ENCODE data around the gene ZNF891.

The ZNF891 gene

DNA sequence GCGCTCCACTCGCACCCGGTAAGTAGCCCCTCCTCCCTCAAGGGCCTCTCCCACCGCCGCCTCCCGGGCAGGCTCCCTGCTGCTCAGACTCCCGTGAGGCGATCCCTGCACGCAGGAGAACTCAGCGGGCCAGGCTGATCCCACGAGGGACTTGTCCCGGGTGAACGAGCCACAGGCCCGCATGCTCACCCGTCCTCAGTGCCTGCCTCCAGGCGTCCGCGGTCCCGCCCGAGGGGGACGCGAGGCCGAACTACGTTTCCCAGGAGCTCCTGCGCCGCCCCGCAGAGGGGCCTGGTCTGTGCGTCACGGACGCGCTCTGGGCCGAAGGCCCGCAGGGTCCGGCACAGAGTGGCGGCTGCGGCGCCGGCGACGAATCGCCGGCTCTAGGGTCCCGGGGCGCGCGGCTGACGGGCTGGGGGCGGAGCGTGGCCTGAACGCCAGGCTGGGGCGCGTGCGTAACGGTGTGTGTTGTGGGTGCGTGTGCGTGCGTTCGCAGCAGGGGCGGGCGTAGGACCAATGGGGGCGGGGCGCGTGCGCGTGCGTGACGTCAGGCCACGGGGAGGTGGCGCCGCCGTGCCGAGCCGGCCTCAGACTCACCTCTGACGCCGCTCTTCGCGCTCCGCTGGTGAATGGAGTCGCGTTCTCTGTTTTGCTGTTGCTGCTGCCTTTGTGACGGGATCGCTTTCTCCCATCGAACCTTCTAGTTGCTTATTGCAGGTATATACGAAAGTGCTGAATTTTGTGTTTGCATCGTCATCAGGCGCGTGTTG is at the start of gene ZNF891, which contains the start of gene ZNF10:
Gene ZNF891, minus strand, starts transcription at position 237 of the 770 bp plus-strand sequence. CDS start 8,356 bp downstream, outside the sequence.
Gene ZNF10, plus strand, starts transcription at position 590 of the 770 bp plus-strand sequence. CDS start 13,866 bp downstream, outside the sequence.
- H3K36me3 Mint-ChIP-seq (ENCODE audit: low read depth): peaks cover 96% of the 10 kb centered on the region

DNA sequence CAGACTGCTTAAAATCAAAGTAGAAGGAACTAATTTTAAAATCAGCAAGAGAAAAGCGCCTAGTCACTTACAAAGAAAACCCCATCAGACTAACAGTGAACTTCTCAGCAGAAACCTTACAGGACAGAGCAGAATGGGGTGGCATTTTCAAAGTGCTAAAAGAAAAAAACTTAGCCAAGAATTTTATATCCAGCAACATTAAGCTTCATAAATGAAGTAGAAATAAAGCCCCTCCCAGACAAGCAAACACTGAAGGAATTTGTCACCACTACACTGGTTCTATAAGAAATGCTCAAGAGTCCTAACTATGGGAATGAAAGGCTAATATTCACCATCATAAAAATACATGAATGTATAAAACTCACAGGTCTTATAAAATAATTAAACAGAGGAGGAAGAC is 44.8 kb upstream of the ZNF891 start:
- Mint-ChIP-seq H3K27me3 (no peaks in the 10 kb centered on the region), H3K4me3 (no peak overlapping the region), H3K27ac (no peak overlapping the region), H3K9me3 (peaks cover 57% of the 10 kb centered on the region), H3K36me3 (ENCODE audit: low read depth) (peaks cover 34% of the 10 kb centered on the region), H3K4me1 (ENCODE audit: low read depth) (no peaks in the 10 kb centered on the region)
- DNase-seq: no peak

More for the DNA sequence above, at the start of gene ZNF891, which contains the start of gene ZNF10:
- H3K27me3 Mint-ChIP-seq: no peaks in the 10 kb centered on the region
- peaks cover 39% of the 10 kb centered on the region for H3K9me3 Mint-ChIP-seq
- peaks cover 24% of the 10 kb centered on the region for H3K4me1 Mint-ChIP-seq (ENCODE audit: low read depth)
- peak within 1 kb of the TSS; percentile 96 for H3K27ac Mint-ChIP-seq
- H3K4me3 Mint-ChIP-seq: peak within 1 kb of the TSS; percentile 92
- DNase-seq: peak; percentile 99

DNA sequence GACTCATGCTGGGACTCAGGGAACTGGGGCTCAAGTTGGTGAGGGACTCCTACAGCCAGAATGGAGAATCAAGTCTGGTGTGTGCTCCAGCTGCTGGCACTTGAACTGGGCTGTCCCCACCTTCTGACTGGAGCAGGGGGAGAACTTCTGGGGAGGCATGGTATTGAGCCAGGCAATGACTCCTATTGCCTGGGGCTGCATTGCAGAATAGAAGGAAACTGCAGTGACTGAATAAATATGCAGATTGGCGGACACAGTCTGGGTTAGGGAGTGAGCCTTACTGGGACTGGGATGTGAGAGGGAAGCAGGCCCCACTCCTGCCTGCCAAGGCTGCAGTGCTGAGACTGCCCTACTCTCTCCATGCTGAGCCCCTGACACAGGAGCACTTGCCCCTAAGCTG is 42.4 kb upstream of the ZNF891 start:
- no peak for DNase-seq
- Mint-ChIP-seq H3K27me3 (no peaks in the 10 kb centered on the region), H3K9me3 (peaks cover 58% of the 10 kb centered on the region), H3K4me3 (no peak overlapping the region), H3K4me1 (ENCODE audit: low read depth) (no peaks in the 10 kb centered on the region), H3K36me3 (ENCODE audit: low read depth) (peaks cover 39% of the 10 kb centered on the region), H3K27ac (no peak overlapping the region)

DNA sequence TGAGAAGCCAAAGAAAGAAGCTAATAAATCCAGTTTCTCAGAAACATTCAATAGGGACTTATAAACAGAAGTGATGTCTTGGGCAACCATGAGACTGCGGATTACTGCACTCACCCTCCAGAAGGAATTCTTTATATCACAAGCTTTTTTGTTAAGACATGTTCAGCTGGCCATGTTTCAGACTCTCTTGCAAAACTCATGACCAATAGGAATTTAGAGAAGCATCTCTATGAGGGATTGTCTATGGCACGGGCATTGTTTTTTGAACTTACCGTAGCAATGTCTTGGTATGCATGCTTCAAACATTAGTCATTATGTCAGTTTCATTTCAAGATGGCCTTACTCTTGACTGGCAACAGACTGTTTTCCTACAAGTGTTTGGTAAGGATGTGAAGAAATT is 35.7 kb upstream of the ZNF891 start:
- Mint-ChIP-seq H3K27ac (no peak overlapping the region), H3K36me3 (ENCODE audit: low read depth) (peaks cover 26% of the 10 kb centered on the region), H3K4me3 (no peak overlapping the region), H3K4me1 (ENCODE audit: low read depth) (no peaks in the 10 kb centered on the region), H3K27me3 (no peaks in the 10 kb centered on the region), H3K9me3 (peaks cover 50% of the 10 kb centered on the region)
- no peak for DNase-seq

DNA sequence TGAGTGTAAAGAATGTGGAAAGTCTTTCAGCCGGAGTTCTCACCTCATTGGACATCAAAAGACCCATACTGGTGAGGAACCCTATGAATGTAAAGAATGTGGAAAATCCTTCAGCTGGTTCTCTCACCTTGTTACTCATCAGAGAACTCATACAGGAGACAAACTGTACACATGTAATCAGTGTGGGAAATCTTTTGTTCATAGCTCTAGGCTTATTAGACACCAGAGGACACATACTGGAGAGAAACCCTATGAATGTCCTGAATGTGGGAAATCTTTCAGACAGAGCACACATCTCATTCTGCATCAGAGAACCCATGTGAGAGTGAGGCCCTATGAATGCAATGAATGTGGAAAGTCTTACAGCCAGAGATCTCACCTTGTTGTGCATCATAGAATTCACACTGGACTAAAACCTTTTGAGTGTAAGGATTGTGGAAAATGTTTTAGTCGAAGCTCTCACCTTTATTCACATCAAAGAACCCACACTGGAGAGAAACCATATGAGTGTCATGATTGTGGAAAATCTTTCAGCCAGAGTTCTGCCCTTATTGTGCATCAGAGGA is 26.1 kb upstream of the ZNF891 start:
- H3K36me3 Mint-ChIP-seq (ENCODE audit: low read depth): peaks cover 89% of the 10 kb centered on the region
- H3K4me1 Mint-ChIP-seq (ENCODE audit: low read depth): no peaks in the 10 kb centered on the region
- H3K27ac Mint-ChIP-seq: no peak overlapping the region
- no peak for DNase-seq
- H3K9me3 Mint-ChIP-seq: peaks cover 80% of the 10 kb centered on the region
- H3K4me3 Mint-ChIP-seq: no peak overlapping the region
- H3K27me3 Mint-ChIP-seq: no peaks in the 10 kb centered on the region

DNA sequence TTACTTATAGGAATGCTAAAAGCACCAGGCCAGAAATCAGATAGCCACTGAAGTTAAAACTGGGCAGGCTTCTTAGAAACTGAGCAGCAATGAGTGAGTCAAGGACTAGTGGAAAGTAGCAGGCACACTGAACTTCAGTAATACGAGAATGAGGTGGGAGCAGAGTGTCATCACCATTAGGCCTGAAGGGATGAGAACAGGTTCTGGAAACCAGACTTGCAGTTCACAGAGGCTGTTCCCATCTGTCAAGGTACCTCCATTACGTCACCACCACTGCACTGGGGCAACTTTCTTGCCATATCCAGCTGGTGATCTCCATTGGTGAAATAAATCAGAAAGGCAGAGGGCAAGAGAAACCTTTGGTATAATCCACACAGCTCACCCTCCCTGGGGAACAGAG is 15.9 kb upstream of the ZNF891 start:
- no peak for DNase-seq
- peaks cover 59% of the 10 kb centered on the region for H3K9me3 Mint-ChIP-seq
- peaks cover 95% of the 10 kb centered on the region for H3K36me3 Mint-ChIP-seq (ENCODE audit: low read depth)
- no peak overlapping the region for H3K4me3 Mint-ChIP-seq
- H3K4me1 Mint-ChIP-seq (ENCODE audit: low read depth): no peaks in the 10 kb centered on the region
- no peaks in the 10 kb centered on the region for H3K27me3 Mint-ChIP-seq
- no peak overlapping the region for H3K27ac Mint-ChIP-seq

DNA sequence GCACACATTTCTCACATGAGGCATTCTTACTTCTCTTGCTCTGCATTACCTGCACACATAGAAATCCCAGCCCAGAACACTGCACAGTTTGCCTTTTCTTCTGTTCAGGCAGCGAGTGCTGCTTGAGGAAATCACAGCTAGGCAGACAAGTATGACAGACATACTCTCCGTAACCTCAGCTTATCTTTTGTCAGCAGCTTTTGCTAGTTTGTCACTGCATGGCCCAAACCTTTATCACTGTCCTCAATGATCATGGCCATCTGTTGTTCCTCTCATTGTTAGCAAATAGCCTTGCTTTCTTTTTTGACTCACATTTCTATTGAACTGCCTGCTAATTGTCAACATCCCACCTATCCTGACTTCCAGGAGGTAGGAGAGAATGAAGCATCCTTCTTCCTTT is 5.7 kb upstream of the ZNF891 start:
- peaks cover 64% of the 10 kb centered on the region for H3K9me3 Mint-ChIP-seq
- H3K4me1 Mint-ChIP-seq (ENCODE audit: low read depth): peaks cover 10% of the 10 kb centered on the region
- no peak overlapping the region for H3K27ac Mint-ChIP-seq
- peaks cover 99% of the 10 kb centered on the region for H3K36me3 Mint-ChIP-seq (ENCODE audit: low read depth)
- no peaks in the 10 kb centered on the region for H3K27me3 Mint-ChIP-seq
- no peak for DNase-seq
- no peak overlapping the region for H3K4me3 Mint-ChIP-seq

DNA sequence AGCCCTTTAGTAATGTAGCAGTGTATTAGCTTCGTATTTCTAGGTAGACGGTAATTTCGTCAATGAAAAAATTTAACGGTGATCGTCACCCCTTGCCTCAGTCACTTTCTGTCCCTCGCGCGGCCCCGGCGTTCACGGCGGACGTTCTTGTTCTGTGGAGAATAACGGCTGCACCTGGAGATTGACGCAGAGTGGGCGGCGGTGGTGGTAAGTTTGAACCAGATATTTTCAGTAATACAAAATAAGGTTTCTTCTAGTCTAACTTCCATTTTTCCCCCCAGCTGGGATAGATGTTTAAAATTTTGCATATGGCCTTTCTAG is 694 bp upstream of the ZNF891 start:
- H3K36me3 Mint-ChIP-seq (ENCODE audit: low read depth): peaks cover 96% of the 10 kb centered on the region
- no peak for DNase-seq
- H3K9me3 Mint-ChIP-seq: peaks cover 38% of the 10 kb centered on the region
- H3K27ac Mint-ChIP-seq: peak overlapping the region; percentile 96
- H3K4me1 Mint-ChIP-seq (ENCODE audit: low read depth): peaks cover 24% of the 10 kb centered on the region
- peak overlapping the region; percentile 92 for H3K4me3 Mint-ChIP-seq
- no peaks in the 10 kb centered on the region for H3K27me3 Mint-ChIP-seq

DNA sequence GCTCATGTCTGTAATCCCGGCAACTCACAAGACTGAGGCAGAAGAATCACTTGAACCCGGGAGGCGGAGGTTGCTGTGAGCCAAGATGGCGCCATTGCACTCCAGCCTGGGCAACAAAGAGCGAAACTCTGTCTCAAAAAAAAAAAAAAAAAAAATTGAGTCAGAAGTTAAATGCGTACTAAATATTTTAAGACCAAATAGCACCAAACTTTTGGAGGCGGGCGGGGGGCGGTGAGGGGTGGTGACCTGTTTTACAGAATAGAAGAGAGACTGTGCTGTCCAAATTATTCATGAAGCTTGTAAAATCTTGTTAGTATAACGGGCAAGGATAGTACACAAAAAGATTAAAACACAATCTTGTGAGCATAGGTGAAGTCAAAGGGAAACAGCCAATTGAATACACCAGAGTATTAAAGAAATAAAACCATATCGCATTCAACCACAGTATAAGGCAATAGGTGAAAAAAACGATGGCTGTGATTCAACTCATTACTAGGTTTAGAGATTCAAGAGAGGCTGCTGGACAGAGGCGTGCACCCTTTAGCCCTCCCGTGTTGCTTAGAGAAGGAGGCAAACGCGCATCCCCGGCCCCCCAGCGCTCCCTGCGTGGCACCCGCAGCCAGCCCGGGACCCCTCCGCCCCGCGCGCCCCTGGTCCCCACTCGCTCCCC is 571 bp downstream of the ZNF891 start:
- H3K4me1 Mint-ChIP-seq (ENCODE audit: low read depth): peaks cover 24% of the 10 kb centered on the region

DNA sequence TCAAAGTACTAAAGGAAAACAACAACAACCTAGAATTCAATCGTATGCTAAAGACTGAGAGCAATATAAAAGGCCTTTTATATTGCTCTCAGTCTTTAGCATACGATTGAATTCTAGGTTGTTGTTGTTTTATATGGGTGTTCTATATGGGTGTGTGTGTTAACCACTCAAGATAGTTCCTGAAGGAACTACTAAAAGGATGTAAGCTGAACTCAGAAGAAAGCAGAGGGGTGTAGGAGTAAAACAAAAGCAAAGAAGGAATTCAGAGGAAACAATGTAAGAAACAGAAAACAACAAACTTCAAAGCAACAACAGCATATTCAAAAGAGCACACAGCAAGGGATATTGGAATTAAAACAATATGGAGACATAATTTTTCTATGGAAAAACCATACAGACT is 5.4 kb downstream of the ZNF891 start:
- Mint-ChIP-seq H3K9me3 (peaks cover 52% of the 10 kb centered on the region), H3K36me3 (ENCODE audit: low read depth) (peaks cover 99% of the 10 kb centered on the region), H3K27me3 (no peaks in the 10 kb centered on the region), H3K27ac (no peak overlapping the region), H3K4me3 (no peak overlapping the region), H3K4me1 (ENCODE audit: low read depth) (peaks cover 8% of the 10 kb centered on the region)
- no peak for DNase-seq

More for the DNA sequence above, 571 bp downstream of the ZNF891 start:
- H3K36me3 Mint-ChIP-seq (ENCODE audit: low read depth): peaks cover 96% of the 10 kb centered on the region
- no peak for DNase-seq
- H3K27ac Mint-ChIP-seq: peak overlapping the region; percentile 96
- peaks cover 41% of the 10 kb centered on the region for H3K9me3 Mint-ChIP-seq
- peak overlapping the region; percentile 92 for H3K4me3 Mint-ChIP-seq
- no peaks in the 10 kb centered on the region for H3K27me3 Mint-ChIP-seq

DNA sequence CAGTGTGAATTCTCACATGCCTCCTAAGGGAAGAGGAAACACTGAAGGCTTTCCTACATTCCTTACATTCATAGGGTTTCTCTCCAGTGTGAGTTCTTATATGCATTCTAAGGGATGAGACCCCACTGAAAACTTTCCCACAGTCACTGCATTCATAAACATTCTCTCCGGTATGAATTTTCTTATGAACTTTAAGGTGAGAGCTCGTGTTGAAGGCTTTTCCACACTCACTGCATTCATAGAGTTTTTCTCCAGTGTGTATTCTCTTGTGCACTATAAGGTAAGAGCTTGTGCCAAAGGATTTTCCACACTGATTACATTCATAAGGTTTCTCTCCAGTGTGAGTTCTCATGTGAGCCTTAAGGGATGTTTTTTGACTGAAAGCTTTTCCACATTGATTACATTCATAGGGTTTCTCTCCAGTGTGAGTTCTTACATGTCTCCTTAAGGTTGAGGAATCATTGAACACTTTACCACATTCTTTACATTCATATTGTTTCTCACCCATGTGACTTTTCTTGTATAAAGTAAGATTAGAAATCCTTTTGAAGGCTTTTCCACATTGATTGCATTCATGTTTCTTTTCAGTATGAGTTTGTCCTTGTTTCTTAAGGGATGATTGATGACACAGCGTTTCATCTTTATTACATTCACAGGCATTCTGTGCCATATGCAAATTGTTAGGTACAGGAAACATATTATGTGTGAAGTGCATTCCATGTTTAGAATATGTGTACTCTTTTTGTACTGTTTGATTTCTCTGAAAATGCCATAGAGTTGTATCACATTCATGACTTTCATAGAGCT is 9.5 kb downstream of the ZNF891 start:
- Mint-ChIP-seq H3K4me3 (no peak overlapping the region), H3K4me1 (ENCODE audit: low read depth) (no peaks in the 10 kb centered on the region), H3K36me3 (ENCODE audit: low read depth) (peaks cover 98% of the 10 kb centered on the region), H3K9me3 (peaks cover 69% of the 10 kb centered on the region), H3K27ac (no peak overlapping the region), H3K27me3 (no peaks in the 10 kb centered on the region)
- no peak for DNase-seq

DNA sequence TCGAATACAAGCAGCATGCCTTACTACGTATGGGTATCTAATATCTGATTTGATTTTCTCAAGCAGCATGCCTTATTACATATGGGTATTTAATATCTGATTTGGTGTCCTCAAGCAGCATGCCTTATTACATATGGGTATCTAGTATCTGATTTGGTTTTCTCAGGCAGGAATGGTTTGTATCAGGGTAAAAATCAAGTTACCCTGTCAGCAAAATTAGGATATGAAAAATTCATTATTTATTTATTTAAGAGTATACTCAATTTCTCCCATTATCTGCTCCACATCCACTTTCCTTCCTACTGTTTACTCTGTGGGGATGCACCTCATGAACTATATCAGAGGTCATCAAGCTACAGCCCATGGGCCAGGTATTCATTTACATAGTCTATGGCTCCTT is 21.9 kb downstream of the ZNF891 start:
- Mint-ChIP-seq H3K27ac (no peak overlapping the region), H3K9me3 (peaks cover 66% of the 10 kb centered on the region), H3K4me1 (ENCODE audit: low read depth) (peaks cover 2% of the 10 kb centered on the region)

DNA sequence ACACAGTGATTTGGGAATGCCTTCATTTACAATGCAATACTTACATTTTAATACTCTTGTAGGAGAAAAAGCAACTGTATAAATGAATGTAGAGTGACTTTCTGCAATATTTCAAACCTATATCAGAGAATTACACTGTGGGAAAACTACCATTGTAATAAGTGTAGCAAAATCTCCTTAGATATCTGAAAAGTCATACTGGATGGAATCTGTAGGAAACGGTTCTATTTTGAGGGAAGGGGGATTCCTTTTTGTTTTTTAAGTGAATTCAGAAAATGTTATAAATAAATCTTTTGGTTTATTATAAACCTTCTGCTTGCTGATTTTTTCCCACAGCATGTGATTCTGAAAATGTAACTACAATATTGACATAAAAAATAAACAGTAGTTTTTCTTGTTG is 23.0 kb downstream of the ZNF891 start:
- Mint-ChIP-seq H3K27ac (no peak overlapping the region), H3K36me3 (ENCODE audit: low read depth) (peaks cover 93% of the 10 kb centered on the region), H3K4me3 (no peak overlapping the region), H3K4me1 (ENCODE audit: low read depth) (peaks cover 2% of the 10 kb centered on the region), H3K27me3 (no peaks in the 10 kb centered on the region), H3K9me3 (peaks cover 66% of the 10 kb centered on the region)
- DNase-seq: no peak

More for the DNA sequence above, 21.9 kb downstream of the ZNF891 start:
- H3K4me3 Mint-ChIP-seq: no peak overlapping the region
- H3K27me3 Mint-ChIP-seq: no peaks in the 10 kb centered on the region
- no peak for DNase-seq
- H3K36me3 Mint-ChIP-seq (ENCODE audit: low read depth): peaks cover 91% of the 10 kb centered on the region

DNA sequence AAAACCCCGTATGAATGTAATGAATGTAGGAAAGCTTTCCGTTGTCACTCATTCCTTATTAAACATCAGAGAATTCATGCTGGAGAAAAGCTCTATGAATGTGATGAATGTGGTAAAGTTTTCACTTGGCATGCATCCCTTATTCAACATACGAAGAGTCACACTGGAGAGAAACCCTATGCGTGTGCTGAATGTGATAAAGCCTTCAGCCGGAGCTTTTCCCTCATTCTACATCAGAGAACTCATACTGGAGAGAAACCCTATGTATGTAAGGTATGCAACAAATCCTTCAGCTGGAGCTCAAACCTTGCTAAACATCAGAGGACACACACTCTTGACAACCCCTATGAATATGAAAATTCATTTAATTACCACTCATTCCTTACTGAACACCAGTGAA is 23.8 kb downstream of the ZNF891 start:
- no peak for DNase-seq
- Mint-ChIP-seq H3K27ac (no peak overlapping the region), H3K4me3 (no peak overlapping the region)

More for the DNA sequence above, 23.8 kb downstream of the ZNF891 start:
- Mint-ChIP-seq H3K4me1 (ENCODE audit: low read depth) (peaks cover 2% of the 10 kb centered on the region), H3K27me3 (no peaks in the 10 kb centered on the region), H3K9me3 (peaks cover 68% of the 10 kb centered on the region), H3K36me3 (ENCODE audit: low read depth) (peaks cover 98% of the 10 kb centered on the region)
